ENCODE results near the gene PSORS1C1. TPM values are rescaled to one million over a fixed set of nuclear protein-coding genes. Genes with fewer than 3 reads are reported as not detected.

Gene PSORS1C1
- total RNA-seq, 1 donor: 2.2 TPM

GRCh38 chr6:31090275-31090972, 24.2 kb upstream of the PSORS1C1 start:
- Histone ChIP-seq H2AFZ (ENCODE audit: low read length) (no peak overlapping the region), H3K36me3 (ENCODE audit: insufficient read depth, low read length) (no peaks in the 10 kb centered on the region)
- TF ChIP-seq CTCF (IDR thresholded peaks at IDR 0.05; ENCODE audit: extremely low read depth, low read depth, low read length): no peak

GRCh38 chr6:31090973-31091364, 23.6 kb upstream of the PSORS1C1 start:
- DNase-seq (ENCODE audit: insufficient read length, low spot score, missing footprints): no peak
- no peaks in the 10 kb centered on the region for H3K79me2 ChIP-seq (ENCODE audit: insufficient read depth, low read length)
- H4K20me1 ChIP-seq (ENCODE audit: insufficient read depth, low read length): no peaks in the 10 kb centered on the region
- TF ChIP-seq CTCF (IDR thresholded peaks at IDR 0.05; ENCODE audit: extremely low read depth, low read depth, low read length): no peak
- H3K9me3 ChIP-seq (ENCODE audit: low read depth, low read length): no peaks in the 10 kb centered on the region
- no peak overlapping the region for H2AFZ ChIP-seq (ENCODE audit: low read length)
- H3K4me2 ChIP-seq (ENCODE audit: insufficient read depth, low read length): no peak overlapping the region
- no peaks in the 10 kb centered on the region for H3K27me3 ChIP-seq (ENCODE audit: insufficient read depth, low read length)
- H3K4me1 ChIP-seq (ENCODE audit: insufficient read depth, low read length): peaks cover 15% of the 10 kb centered on the region
- no peaks in the 10 kb centered on the region for H3K36me3 ChIP-seq (ENCODE audit: insufficient read depth, low read length)
- H3K4me3 ChIP-seq (ENCODE audit: insufficient read depth, low read length): no peak overlapping the region
- no peak overlapping the region for H3K27ac ChIP-seq (ENCODE audit: low read depth, low read length)

More at GRCh38 chr6:31090275-31090972, 24.2 kb upstream of the PSORS1C1 start:
- no peaks in the 10 kb centered on the region for H4K20me1 ChIP-seq (ENCODE audit: insufficient read depth, low read length)
- H3K27ac ChIP-seq (ENCODE audit: low read depth, low read length): no peak overlapping the region
- peaks cover 15% of the 10 kb centered on the region for H3K4me1 ChIP-seq (ENCODE audit: insufficient read depth, low read length)
- no peak overlapping the region for H3K4me2 ChIP-seq (ENCODE audit: insufficient read depth, low read length)
- no peaks in the 10 kb centered on the region for H3K79me2 ChIP-seq (ENCODE audit: insufficient read depth, low read length)
- no peak for DNase-seq (ENCODE audit: insufficient read length, low spot score, missing footprints)
- H3K4me3 ChIP-seq (ENCODE audit: insufficient read depth, low read length): no peak overlapping the region
- no peaks in the 10 kb centered on the region for H3K9me3 ChIP-seq (ENCODE audit: low read depth, low read length)
- H3K27me3 ChIP-seq (ENCODE audit: insufficient read depth, low read length): no peaks in the 10 kb centered on the region

- no peaks in the 10 kb centered on the region for H3K36me3 ChIP-seq (ENCODE audit: insufficient read depth, low read length)
- no peak overlapping the region for H3K4me3 ChIP-seq (ENCODE audit: insufficient read depth, low read length)
- no peaks in the 10 kb centered on the region for H4K20me1 ChIP-seq (ENCODE audit: insufficient read depth, low read length)
- peaks cover 8% of the 10 kb centered on the region for H3K4me1 ChIP-seq (ENCODE audit: insufficient read depth, low read length)
- H3K27ac ChIP-seq (ENCODE audit: low read depth, low read length): no peak overlapping the region
- no peaks in the 10 kb centered on the region for H3K9me3 ChIP-seq (ENCODE audit: low read depth, low read length)
- no peaks in the 10 kb centered on the region for H3K27me3 ChIP-seq (ENCODE audit: insufficient read depth, low read length)
- no peak for DNase-seq (ENCODE audit: insufficient read length, low spot score, missing footprints)
- H3K79me2 ChIP-seq (ENCODE audit: insufficient read depth, low read length): no peaks in the 10 kb centered on the region
- no peak overlapping the region for H3K4me2 ChIP-seq (ENCODE audit: insufficient read depth, low read length)
- TF ChIP-seq CTCF (IDR thresholded peaks at IDR 0.05; ENCODE audit: extremely low read depth, low read depth, low read length): no peak
- H2AFZ ChIP-seq (ENCODE audit: low read length): no peak overlapping the region
Measured at GRCh38 chr6:31091680-31092079, 22.9 kb upstream of the PSORS1C1 start.

- H3K4me1 ChIP-seq (ENCODE audit: insufficient read depth, low read length): peaks cover 2% of the 10 kb centered on the region
- DNase-seq (ENCODE audit: insufficient read length, low spot score, missing footprints): no peak
- no peaks in the 10 kb centered on the region for H4K20me1 ChIP-seq (ENCODE audit: insufficient read depth, low read length)
- H3K27me3 ChIP-seq (ENCODE audit: insufficient read depth, low read length): no peaks in the 10 kb centered on the region
- H3K79me2 ChIP-seq (ENCODE audit: insufficient read depth, low read length): no peaks in the 10 kb centered on the region
- no peak overlapping the region for H3K4me2 ChIP-seq (ENCODE audit: insufficient read depth, low read length)
- TF ChIP-seq CTCF (IDR thresholded peaks at IDR 0.05; ENCODE audit: extremely low read depth, low read depth, low read length): no peak
- no peaks in the 10 kb centered on the region for H3K36me3 ChIP-seq (ENCODE audit: insufficient read depth, low read length)
- no peak overlapping the region for H2AFZ ChIP-seq (ENCODE audit: low read length)
- no peak overlapping the region for H3K4me3 ChIP-seq (ENCODE audit: insufficient read depth, low read length)
- no peaks in the 10 kb centered on the region for H3K9me3 ChIP-seq (ENCODE audit: low read depth, low read length)
- no peak overlapping the region for H3K27ac ChIP-seq (ENCODE audit: low read depth, low read length)
Measured at GRCh38 chr6:31092238-31092637, 22.4 kb upstream of the PSORS1C1 start.
